Tongue (tissue), 2 donors: ENCODE measurements around the gene PKP4. TPM values are rescaled to one million over a fixed set of nuclear protein-coding genes. Genes with fewer than 3 reads are reported as not detected.
"Not testable (repeated sequence)": the region's sequence is repeated elsewhere in the genome, so short reads cannot be mapped to it uniquely, and the experiment has no call there.

Source experiments
- DNase-seq: peaks from one replicate; pipeline ENCODE4 v3.0.0-alpha.2; 2015
- total RNA-seq: library from RNA; depleted of rRNA; stranded (reverse); fragments of >200 nt; gene quantifications from one replicate; pipeline ENCODE4 v1.2.3, GENCODE V29; 2014

Gene PKP4
- total RNA-seq, 1 donor from 2014 or later: 52.1 TPM

DNA sequence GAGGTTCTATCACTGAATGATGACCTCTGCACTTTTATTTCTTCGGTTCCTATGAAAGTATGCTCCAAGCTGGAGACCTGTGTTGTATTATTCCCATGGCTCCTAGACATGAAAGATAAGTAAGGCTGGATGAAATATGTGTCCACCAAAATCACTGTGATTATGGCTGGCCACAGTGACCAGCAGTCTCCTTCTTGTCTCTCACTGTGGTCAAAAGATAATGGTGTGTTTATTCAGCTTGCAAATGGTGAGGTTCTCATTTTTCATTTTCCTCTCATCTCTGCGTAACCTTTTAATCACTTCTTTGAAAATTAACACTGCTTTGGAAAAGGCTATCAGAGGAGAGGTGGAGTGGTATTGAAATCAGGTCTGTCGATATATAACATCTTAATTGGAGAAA, 230.6 kb downstream of the PKP4 start:
- DNase-seq: no peak

- no peak for DNase-seq
These were observed 232.0 kb downstream of the PKP4 start for GRCh38 chr2:158688721-158689120.

DNA sequence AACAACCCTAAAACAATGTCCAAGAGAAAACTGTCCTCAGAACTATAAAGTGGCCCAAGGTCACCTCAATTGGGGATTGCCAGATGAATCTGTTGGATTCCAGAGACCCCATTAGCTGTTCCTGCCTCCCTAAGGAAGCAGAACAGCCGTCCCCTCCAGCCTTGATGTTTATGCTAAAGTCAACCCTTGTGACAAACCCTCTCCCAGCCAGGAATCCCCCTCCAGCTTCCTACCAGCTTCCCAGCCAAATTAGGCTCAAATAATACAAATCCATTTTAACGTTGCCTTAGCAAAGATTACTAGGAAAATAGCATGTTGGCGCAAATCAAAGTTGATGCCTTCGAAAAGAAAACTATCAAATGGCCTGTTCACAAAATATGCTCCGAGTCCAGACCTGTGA, 232.6 kb downstream of the PKP4 start:
- DNase-seq: no peak

DNA sequence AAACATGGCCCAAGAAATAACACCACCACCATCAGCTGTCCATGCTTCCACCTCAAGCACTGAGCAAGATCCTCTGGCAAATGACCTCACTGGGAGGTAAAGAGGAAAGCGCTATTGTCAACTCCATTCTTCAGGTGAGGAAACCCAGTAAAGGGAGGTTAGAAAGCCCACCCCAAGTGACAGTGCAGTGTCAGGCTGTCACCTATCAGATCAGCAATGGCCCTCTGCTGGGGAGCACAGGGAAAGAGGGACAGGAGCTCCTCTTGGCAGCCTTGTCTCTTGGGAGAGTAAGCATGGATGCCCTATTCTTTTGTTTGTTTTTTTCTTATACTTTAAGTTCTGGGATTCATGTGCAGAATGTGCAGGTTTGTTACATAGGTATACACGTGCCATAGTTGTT, 234.1 kb downstream of the PKP4 start:
- no peak for DNase-seq

DNA sequence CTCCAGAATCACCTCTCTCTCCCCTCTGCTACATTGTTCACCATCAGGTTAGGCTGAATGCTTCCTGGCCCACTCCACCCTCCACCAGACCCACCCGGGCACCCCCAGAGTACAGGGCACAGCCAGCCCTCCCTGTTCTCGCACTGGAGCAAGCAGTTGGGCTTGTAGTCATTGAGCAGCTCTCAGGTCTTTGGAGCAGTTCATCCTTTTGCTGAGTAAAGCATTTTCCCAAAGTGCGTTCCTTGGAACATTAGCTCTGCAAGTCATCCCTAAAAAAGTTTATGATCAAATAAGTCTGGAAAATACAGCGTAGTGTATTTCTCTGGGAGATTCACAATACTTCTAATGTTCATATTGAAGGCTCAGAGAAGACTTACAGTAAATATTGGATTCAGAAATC, 234.9 kb downstream of the PKP4 start:
- DNase-seq: no peak

DNA sequence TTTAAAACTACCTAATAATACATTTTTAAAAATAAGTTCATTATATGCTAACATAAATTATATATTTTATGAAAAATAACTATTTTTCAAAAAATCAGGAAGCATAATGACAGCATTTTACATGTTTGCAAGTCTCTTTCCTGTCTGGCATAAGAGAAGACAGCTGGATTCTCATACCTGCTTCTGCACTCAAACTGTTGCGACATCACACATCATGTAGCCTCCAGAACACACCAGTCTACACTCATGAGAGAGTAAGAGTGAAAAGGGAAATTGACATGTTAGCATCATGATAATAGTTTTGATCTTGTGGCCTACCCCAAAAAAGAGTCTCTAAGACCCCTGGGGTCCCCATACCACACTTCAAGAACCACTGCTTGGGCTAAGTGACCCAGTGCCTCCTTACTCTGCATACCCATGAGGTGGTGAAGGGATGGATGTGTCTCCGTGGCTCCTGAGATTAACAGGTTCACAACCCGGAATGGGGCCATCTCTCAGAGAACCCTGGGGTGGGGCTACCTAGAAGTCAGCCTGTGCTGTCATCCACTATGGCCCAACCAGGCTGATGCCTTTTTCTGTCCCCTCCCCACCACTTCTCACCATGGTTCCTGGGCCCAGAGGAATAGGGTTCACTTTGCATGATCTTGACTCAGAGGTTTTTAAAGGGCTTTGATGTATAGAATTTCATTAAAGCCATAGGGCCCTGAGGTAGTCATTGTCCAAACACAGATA, 235.8 kb downstream of the PKP4 start:
- DNase-seq: no peak

DNA sequence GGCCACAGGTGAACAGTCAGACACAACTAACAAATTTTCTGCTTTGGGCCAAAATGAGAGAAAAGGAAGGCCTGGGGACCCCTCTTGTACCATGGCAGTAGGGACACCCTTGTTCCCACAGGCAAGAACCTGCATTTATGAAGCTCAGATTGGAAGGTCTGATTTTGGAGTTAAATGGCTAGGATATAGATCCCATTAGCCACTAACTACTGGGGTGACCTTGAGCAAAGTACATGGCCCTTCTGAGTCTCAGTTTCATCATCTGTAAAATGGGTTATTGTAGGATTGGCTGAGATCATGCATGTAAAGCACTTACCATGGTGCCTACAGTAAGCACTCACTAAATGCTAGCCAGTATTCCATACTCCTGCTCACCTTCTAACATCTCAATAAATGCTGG, 236.7 kb downstream of the PKP4 start:
- DNase-seq: no peak

GRCh38 chr2:158695305-158695704, 238.6 kb downstream of the PKP4 start:
- no peak for DNase-seq

- DNase-seq: not testable (repeated sequence)
These were observed 239.0 kb downstream of the PKP4 start for GRCh38 chr2:158695744-158696143.

DNA sequence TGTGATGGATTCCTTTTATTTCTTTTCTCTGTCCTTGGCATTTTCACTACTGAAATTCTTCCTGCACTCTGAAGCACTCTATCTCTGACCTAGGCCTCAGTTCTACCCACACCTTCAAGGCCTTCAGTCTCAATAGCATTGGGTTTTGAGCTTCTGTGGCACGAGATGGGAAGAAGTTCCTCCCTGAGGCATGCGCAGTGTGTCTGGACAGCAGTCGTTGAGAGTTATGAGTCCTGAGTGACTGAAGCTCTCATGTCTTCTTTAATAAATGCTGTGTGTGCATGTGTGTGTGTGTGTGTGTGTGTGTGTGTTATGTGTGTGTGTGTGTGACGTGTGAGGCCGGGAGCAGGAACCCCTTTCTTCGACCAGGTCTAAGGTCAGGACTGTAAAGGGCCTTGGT, 242.6 kb downstream of the PKP4 start:
- DNase-seq: no peak

DNA sequence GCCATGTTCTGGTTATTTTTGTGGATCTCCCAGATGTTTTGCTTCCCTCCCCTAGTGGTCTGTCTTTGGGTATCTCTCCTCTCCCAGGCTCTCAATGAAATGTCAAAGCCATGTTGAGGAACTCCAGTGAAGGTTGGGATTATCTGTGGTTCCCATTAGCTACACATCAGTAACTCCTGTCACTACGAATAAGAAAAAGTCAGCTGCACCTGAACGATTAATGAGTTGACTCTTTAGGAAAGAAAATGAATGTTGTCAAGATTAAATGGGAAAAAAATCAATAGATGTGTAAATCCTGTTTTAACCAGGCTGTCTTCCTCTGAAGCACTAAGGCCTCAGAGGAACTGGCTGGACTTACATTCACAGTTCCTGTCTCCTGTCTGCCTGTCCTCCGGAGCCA, 244.3 kb downstream of the PKP4 start:
- DNase-seq: no peak

- no peak for DNase-seq
These were observed 246.0 kb downstream of the PKP4 start for GRCh38 chr2:158702740-158703139.

DNA sequence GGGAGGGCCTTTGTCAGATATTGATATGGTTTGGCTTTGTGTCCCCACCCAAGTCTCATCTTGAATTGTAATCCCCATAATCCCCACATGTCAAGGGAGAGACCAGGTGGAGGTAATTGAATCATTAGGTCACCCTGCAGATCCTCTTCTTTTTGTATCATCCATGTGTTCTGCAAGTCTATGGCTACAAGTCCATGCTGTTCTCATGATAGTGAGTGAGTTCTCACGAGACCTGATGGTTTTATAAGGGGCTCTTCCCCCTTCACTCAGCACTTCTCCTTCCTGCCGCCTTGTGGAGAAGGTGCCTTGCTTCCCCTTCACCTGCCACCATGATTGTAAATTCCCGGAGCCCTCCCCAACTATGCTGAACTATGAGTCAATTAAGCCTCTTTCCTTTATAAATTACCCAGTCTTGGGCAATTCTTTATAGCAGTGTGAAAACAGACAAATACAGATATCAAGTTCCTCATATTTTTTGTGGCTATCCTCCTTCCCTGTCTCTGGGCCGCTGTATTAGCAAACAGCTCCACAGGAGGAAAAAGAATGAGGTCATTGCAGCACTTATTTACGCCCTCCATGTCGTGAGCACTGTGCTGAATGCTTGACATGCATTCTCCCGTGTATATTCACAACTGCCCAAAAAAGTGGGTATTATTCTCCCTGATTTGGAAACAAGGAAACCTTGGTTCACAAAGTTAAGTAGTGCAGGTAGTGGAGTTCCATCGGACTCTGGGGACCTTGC, 248.1 kb downstream of the PKP4 start:
- not testable (repeated sequence) for DNase-seq

GRCh38 chr2:158712791-158713522, 256.2 kb downstream of the PKP4 start:
- DNase-seq: no peak

GRCh38 chr2:158713523-158714138, 256.9 kb downstream of the PKP4 start:
- no peak for DNase-seq

GRCh38 chr2:158714420-158714819, 257.7 kb downstream of the PKP4 start:
- no peak for DNase-seq

- no peak for DNase-seq
These were observed 258.6 kb downstream of the PKP4 start for GRCh38 chr2:158715357-158715756.

DNA sequence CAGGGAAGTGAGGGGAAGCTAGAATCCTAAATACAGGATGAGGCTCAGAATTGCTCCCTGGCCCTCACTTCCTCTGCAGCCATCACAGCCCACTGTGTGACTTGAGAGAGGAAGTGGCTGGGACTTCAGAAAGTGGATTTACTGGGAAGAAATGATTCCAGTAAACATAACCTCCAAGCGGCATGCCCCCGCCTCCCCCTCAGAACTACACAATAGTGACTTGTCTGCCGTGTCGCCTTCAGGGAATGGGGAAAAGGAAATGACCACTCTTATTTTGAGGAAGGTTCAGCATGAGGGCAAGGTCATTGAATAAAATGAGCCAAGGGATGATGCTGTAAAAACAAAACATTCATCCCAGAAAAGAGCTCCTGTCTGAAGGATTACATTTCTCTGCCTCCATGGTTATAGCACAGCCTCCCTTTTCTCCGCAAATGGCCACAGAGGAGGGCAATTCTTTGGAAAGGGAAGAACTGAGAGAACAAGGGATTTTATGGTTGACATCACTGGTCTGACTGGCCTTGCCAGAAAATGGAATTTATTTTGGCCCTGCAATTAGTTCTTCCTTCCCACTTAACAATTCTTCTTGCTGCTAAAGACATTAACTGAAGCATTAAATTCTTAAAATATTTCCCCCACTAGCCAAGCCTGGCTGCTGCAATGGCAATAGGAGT, 259.5 kb downstream of the PKP4 start:
- peak; percentile 39 for DNase-seq

DNA sequence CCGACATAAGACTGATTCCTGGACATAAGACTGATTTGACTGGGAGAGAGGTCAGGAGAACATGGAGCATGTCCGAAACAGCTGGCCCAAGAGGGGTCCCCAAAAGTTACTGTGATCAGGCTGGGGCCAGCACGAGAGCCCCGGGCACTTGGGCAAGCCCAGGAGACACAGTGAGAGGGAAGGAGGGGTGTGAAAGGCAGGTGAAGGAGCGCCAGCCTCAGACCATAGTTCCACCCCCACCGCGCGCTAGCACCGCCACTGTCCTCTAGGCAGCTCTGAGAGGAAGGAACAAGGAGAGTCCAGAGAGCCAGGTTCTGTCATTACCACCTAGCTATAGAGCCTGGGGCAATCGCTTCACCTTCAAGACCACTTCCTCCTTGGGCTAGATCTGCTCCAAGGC, 260.2 kb downstream of the PKP4 start:
- no peak for DNase-seq

GRCh38 chr2:158717366-158718195, 260.8 kb downstream of the PKP4 start:
- DNase-seq: no peak

- no peak for DNase-seq
These were observed 261.4 kb downstream of the PKP4 start for GRCh38 chr2:158718196-158718585.
